Left forelimb (tissue), 1 donor: ENCODE results near the gene SLC24A1.
A peak's percentile ranks its signal among the peaks of the same experiment; 100 is the strongest.
"Not testable (repeated sequence)": the region's sequence is repeated elsewhere in the genome, so short reads cannot be mapped to it uniquely, and the experiment has no call there.

ENCODE experiments used
- DNase-seq: peaks from one replicate; pipeline ENCODE4 v3.0.0-alpha.2; 2018; ENCODE audit warnings: low spot score

SLC24A1 gene

DNA sequence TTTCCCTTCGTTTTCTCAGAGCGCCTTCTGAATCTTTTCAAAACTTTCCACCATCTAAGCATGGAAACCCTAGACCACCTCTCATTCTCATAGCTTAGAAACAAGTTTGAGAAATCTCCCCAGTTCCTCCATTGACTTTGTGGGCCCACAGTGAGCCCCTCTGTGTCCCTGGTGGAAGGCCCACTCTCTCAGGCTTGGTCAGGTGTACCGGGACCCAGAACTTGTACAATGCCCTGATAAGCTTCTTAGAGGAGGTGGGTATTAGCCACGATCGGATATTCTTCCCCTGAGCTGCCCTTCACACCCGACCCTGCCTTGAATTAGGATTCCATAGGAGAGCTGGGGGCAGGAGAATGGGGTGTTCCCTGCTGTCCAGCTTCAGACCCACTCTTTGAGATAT lies at the start of gene SLC24A1:
SLC24A1 (plus strand) TSS at position 301 of the 400 bp plus-strand sequence. CDS start 2,143 bp downstream, outside the sequence.
- DNase-seq: no peak

DNA sequence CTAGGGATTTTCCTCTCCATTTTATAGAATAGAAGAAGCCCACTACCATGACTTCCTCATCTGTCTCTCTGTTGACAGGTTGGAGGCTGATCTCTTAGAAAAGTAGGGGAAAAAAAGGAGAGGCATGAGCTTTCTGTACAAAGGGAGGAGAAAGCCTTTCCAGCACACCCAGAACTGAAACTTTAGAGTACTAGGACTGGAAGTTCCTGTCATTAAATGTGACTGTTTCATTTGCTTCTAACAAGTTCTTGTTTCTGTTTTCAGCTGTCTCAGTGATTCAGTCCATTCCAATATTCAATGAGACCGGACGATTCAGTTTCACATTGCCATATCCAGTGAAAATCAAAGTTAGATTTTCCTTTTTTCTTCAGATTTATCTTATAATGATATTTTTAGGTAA lies 49.8 kb upstream of the SLC24A1 start:
- DNase-seq: no peak

- DNase-seq: no peak
These were observed 45.1 kb upstream of the SLC24A1 start for GRCh38 chr15:65576664-65577063.

DNA sequence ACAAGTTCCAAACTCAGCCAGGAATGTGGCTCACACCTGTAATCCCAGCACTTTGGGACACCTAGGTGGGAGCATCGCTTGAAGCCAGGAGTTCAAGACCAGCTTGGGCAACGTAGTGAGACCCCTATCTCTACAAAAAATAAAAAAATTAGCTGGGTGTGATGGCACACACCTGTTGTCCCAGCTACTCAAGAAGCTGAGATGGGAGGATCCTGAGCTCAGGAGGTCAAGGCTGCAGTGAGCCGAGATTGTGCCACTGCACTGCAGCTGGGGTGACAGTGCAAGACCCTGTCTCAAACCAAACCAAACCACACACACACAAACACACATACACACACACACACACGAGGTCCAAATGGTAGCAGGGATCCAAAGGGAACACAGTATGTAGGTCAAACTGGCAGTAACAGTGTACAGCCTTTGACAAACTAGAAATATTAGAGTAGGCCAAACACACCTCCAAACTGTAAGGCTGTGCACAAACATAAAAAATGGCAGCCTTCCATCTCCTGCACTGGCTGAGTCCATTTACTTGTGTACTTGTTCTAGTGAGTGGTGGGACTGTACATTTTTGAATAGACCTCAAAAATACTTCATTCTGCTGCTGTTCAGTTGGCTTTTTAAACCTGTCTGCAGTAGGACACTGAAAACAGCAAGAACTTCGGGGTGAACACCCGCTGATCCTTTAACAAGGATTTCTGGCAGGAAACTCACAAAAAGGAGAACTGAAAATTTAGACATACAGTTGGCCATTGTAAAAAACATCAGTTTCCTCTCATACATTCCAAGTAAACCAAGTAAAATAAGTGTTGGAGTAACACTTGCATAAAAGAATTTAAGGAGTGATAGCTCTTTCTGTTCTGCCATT lies 44.4 kb upstream of the SLC24A1 start:
- DNase-seq: no peak

DNA sequence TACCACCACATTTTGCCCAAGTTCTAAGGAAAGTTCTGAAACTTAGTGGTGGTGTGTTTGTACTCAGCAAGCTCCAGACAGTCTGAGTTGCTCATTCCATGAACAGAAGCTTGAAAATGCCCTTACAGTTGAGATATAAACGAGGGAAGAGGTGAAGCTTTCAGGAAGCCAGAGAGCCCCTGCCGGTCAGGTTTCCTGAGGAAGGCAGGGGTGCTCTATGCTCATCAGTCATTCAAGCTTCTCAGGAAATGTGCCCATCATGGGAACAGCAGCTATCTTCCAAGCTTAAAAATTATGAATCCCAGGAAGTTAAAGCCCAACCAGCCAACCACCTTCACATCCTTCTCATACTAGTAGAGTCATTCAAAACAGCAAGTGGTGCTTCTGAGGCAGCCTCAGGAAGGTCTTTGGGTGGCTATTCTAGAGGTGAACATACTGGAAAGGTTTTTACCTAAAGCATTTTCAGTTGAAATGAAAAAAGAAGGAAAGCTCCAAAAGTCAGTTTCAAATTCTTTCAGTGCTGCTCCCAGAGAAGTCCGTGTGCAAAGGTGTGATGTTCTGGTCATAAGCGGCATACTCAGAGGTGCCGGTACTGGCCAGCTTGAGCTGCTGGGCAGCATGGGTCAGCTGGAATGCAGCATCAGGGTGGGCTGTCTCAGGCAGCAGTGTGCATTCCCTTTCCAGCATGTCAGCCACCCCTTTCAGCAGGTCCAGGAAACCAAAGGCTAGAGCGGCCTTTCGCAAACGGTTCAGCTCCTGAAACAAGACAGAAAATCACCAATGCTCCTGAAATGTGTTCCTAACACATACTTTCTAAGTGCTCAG lies 42.6 kb upstream of the SLC24A1 start:
- no peak for DNase-seq

DNA sequence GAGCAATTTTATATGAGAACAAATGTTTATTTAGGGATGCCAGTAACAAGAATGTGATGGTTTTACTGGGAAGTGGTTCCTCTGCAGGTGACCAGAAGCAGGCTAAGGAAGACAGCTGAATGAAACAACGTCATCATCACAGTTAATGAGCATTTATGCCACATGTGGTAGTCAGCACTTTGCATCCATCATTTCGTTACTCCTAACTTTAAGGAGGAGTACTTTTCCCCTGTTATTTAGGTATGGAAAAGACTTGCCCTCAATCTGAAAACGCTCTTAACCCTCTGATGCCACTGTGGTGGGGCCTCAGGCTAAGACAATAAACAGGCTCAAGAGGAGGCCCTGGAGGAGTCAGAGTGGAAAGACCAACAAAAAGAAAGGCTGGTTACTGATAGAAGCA lies 42.0 kb upstream of the SLC24A1 start:
- no peak for DNase-seq

GRCh38 chr15:65580287-65580686 lies 41.5 kb upstream of the SLC24A1 start:
- no peak for DNase-seq

- DNase-seq: no peak
These were observed 38.0 kb upstream of the SLC24A1 start for GRCh38 chr15:65583701-65584100.

DNA sequence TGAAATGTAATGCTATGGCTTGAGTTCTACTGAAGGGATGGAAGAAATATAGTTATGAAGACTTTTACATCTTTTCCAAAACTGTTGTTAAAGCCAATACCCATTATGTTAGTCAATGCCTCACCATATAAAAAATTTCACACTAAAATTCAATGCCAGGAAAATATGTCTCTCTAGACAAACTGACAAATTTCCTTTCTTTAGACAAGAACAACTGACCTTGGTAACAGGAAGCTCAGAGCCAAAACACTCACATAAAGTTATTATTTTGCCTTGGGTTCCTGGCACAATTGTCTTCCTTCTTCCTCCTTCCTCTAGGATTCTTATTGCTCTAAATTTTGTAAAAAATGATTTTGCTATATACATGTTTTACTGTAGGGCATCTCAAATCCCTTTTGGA lies 37.5 kb upstream of the SLC24A1 start:
- no peak for DNase-seq

- no peak for DNase-seq
These were observed 34.6 kb upstream of the SLC24A1 start for GRCh38 chr15:65587094-65587493.

- no peak for DNase-seq
These were observed 25.8 kb upstream of the SLC24A1 start for GRCh38 chr15:65595960-65596359.

DNA sequence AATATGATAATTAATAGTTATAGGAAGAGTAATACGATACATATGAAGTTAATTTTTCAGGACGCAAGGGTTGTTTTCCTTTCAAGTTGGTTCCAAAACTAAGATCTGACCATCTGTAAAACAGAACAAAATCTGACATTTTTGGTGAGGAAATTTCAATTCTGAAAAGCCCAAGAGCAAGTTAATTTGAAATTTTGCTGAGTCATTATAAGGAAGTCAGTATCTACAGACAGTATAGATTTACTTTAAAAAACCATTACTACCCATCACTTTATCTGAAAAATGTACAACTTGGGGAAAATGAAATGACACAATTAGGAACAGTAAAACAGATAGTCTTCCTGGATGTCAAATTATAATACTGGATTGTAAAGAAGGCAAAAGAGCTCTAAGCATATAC lies 23.3 kb upstream of the SLC24A1 start:
- DNase-seq: no peak

DNA sequence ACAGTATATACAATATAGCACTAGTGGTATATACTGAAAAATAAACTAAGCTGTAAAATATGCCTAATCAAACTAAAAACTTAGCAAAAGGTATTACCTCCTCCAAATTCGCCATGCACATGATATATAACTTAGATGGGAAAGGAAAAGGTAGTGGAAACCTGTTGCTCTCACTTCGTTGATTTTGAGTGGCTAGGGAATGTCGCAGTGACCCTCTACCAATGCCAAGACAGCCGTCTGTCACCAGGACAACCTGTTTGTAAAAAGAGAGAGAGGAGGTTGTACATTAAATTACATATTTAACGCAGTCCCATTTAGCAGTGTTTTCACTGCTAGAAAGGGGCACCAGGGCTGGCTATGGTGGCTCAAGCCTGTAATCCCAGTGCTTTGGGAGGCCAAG lies 22.1 kb upstream of the SLC24A1 start:
- no peak for DNase-seq

DNA sequence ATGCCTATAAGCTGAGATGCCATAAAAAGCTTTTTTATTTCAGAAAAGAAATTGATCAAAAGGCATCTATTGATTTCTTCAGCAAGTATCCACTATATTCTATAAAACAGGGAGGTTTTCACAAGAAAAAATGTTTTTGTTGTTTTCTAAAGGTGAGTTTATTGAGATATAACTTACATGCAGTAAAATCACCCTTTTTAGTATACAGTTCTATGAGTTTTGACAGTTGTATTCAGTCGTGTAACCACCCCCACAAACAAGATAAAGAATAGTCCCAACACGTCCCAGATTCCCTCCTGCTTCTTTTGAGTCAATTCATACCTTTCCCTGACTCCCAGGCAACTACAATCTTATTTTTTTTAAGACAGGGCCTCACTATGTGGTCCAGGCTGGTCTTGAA lies 18.6 kb upstream of the SLC24A1 start:
- no peak for DNase-seq

GRCh38 chr15:65603559-65603958 lies 18.2 kb upstream of the SLC24A1 start:
- DNase-seq: no peak

GRCh38 chr15:65610871-65611718 lies 10.6 kb upstream of the SLC24A1 start, which contains the start of gene INTS14:
TSS of gene INTS14 (minus strand) at chr15:65611131. CDS start at chr15:65607380, 3,751 bp downstream.
- peak; percentile 99 for DNase-seq

- no peak for DNase-seq
These were observed 9.7 kb upstream of the SLC24A1 start for GRCh38 chr15:65611888-65612615.

- no peak for DNase-seq
These were observed 9.2 kb upstream of the SLC24A1 start for GRCh38 chr15:65612616-65612946.

- DNase-seq: no peak
These were observed 8.6 kb upstream of the SLC24A1 start for GRCh38 chr15:65612949-65613744.

DNA sequence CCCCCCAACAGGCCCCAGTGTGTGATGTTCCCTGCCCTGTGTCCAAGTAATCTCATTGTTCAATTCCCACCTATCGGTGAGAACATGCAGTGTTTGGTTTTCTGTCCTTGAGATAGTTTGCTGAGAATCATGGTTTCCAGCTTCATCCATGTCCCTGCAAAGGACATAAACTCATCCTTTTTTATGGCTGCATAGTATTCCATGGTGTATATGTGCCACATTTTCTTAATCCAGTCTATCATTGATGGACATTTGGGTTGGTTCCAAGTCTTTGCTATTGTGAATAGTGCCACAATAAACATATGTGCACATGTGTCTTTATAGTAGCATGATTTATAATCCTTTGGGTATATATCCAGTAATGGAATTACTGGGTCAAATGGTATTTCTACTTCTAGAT lies 5.9 kb upstream of the SLC24A1 start:
- DNase-seq: not testable (repeated sequence)
